ENCODE data around the gene MYL2. TPM values are rescaled to one million over a fixed set of nuclear protein-coding genes. Genes with fewer than 3 reads are reported as not detected.

Gene MYL2
- total RNA-seq, 1 donor from 2014 or later = not detected

- no peak for DNase-seq (ENCODE audit: low read depth)
- no peaks in the 10 kb centered on the region for H3K27me3 ChIP-seq (ENCODE audit: control insufficient read depth, insufficient read depth, low read length)
- no peak overlapping the region for H3K4me3 ChIP-seq (ENCODE audit: low read depth, low read length)
- no peak for FAIRE-seq
- no peaks in the 10 kb centered on the region for H3K36me3 ChIP-seq (ENCODE audit: control insufficient read depth, insufficient read depth, low read length)
- TF ChIP-seq CTCF (IDR thresholded peaks at IDR 0.05; ENCODE audit: insufficient read depth, low read length, severe bottlenecking) = no peak
Observed at GRCh38 chr12:110874351-110874750, 46.0 kb downstream of the MYL2 start.

- no peak for TF ChIP-seq CTCF (IDR thresholded peaks at IDR 0.05; ENCODE audit: insufficient read depth, low read length, severe bottlenecking)
- no peak for FAIRE-seq
- DNase-seq (ENCODE audit: low read depth) = no peak
- Histone ChIP-seq H3K27me3 (ENCODE audit: control insufficient read depth, insufficient read depth, low read length) (no peaks in the 10 kb centered on the region), H3K36me3 (ENCODE audit: control insufficient read depth, insufficient read depth, low read length) (no peaks in the 10 kb centered on the region), H3K4me3 (ENCODE audit: low read depth, low read length) (no peak overlapping the region)
Observed at GRCh38 chr12:110872100-110872499, 48.3 kb downstream of the MYL2 start.

DNA sequence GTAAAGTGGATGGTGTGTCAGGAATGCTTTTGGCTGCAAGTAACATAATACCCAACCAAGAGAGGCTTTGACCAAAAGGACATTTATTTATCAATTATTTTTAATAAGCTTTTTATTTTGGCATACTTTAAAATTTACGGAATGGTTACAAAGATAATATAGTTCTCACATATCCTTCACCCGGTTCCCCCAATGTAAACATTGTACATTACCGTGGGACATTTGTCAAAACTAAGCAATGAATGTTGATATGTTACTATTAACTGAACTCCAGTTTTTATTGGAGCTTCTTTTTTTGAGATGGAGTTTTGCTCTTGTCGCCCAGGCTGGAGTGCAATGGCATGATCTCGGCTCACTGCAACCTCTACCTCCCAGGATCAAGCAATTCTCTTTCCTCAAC is 50.6 kb downstream of the MYL2 start:
- DNase-seq (ENCODE audit: low read depth) = no peak
- H3K4me3 ChIP-seq (ENCODE audit: low read depth, low read length) = no peak overlapping the region
- no peaks in the 10 kb centered on the region for H3K36me3 ChIP-seq (ENCODE audit: control insufficient read depth, insufficient read depth, low read length)
- no peak for TF ChIP-seq CTCF (IDR thresholded peaks at IDR 0.05; ENCODE audit: insufficient read depth, low read length, severe bottlenecking)
- no peak for FAIRE-seq
- no peaks in the 10 kb centered on the region for H3K27me3 ChIP-seq (ENCODE audit: control insufficient read depth, insufficient read depth, low read length)

- Histone ChIP-seq H3K27me3 (ENCODE audit: control insufficient read depth, insufficient read depth, low read length) (no peaks in the 10 kb centered on the region), H3K4me3 (ENCODE audit: low read depth, low read length) (no peak overlapping the region), H3K36me3 (ENCODE audit: control insufficient read depth, insufficient read depth, low read length) (no peaks in the 10 kb centered on the region)
- FAIRE-seq = no peak
- TF ChIP-seq CTCF (IDR thresholded peaks at IDR 0.05; ENCODE audit: insufficient read depth, low read length, severe bottlenecking) = no peak
- no peak for DNase-seq (ENCODE audit: low read depth)
Observed at GRCh38 chr12:110869026-110869425, 51.4 kb downstream of the MYL2 start.

DNA sequence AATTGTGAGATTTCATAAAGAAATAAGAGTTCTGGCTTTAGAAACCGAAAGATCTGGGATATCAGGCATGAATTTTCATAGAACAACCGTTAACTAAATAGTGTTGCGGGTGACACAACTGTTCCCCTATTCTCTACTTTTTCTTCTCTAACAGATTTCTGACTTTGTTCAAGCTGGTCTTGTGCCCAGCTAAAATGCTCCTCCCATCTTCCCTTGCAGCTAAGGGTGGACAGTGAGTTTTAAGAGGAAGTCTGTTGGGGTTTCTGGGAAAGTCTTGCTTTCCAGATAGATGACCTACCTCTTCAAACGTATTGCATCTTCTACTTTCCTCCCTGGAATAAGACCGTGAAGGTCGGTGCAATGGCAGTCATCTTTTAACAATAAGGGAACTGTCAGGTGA is 54.9 kb downstream of the MYL2 start:
- FAIRE-seq = no peak
- no peak for DNase-seq (ENCODE audit: low read depth)
- no peak for TF ChIP-seq CTCF (IDR thresholded peaks at IDR 0.05; ENCODE audit: insufficient read depth, low read length, severe bottlenecking)
- no peaks in the 10 kb centered on the region for H3K36me3 ChIP-seq (ENCODE audit: control insufficient read depth, insufficient read depth, low read length)
- peaks cover 2% of the 10 kb centered on the region for H3K27me3 ChIP-seq (ENCODE audit: control insufficient read depth, insufficient read depth, low read length)
- H3K4me3 ChIP-seq (ENCODE audit: low read depth, low read length) = no peak overlapping the region

- H3K27me3 ChIP-seq (ENCODE audit: control insufficient read depth, insufficient read depth, low read length) = peaks cover 2% of the 10 kb centered on the region
- no peak for DNase-seq (ENCODE audit: low read depth)
- TF ChIP-seq CTCF (IDR thresholded peaks at IDR 0.05; ENCODE audit: insufficient read depth, low read length, severe bottlenecking) = no peak
- no peak for FAIRE-seq
- H3K36me3 ChIP-seq (ENCODE audit: control insufficient read depth, insufficient read depth, low read length) = no peaks in the 10 kb centered on the region
- H3K4me3 ChIP-seq (ENCODE audit: low read depth, low read length) = no peak overlapping the region
Observed at GRCh38 chr12:110863161-110863560, 57.2 kb downstream of the MYL2 start.
